NCI-H1930 (cell line): ENCODE measurements around the gene ABCG1.

Source experiments
- DNase-seq, 2 experiments: peaks; one replicate each; lab custom pipeline; 2025; lab: John Stamatoyannopoulos, UW

ABCG1 gene

DNA sequence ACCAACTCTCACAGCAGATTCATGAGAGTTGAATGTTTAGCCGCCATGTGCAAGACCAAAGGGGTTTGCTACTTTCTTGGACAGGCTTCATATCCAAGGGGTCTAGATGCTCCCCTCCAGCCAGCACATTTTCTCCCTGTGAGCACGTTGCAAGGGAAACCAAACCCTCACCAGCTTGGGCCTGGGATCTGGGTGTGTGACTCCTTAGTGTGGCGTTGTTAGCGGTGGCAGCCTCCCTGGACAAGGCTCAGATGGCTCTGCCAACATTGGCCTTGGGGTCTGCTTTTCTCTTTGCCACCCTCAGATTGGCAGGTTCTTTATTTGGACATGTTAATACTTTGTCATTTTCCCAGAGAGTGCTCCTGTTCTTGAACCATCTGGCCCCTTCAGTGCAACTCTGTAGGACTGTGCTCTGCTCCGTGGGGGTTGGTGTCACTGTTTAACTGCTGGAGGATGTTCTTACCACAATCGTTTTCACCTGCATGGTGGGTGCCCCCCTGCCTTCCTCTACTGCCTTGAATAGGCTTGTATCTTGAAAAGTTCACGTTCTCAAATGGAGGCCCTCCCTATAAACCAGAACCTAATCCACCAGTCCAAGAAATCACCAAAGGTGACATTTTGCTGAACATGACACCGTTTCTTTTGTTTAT is 13.4 kb downstream of the ABCG1 start:
- DNase-seq: no peak

- DNase-seq: no peak
Observed at GRCh38 chr21:42233067-42233961, 14.4 kb downstream of the ABCG1 start.

- DNase-seq: no peak
Observed at GRCh38 chr21:42234041-42234440, 15.1 kb downstream of the ABCG1 start.

DNA sequence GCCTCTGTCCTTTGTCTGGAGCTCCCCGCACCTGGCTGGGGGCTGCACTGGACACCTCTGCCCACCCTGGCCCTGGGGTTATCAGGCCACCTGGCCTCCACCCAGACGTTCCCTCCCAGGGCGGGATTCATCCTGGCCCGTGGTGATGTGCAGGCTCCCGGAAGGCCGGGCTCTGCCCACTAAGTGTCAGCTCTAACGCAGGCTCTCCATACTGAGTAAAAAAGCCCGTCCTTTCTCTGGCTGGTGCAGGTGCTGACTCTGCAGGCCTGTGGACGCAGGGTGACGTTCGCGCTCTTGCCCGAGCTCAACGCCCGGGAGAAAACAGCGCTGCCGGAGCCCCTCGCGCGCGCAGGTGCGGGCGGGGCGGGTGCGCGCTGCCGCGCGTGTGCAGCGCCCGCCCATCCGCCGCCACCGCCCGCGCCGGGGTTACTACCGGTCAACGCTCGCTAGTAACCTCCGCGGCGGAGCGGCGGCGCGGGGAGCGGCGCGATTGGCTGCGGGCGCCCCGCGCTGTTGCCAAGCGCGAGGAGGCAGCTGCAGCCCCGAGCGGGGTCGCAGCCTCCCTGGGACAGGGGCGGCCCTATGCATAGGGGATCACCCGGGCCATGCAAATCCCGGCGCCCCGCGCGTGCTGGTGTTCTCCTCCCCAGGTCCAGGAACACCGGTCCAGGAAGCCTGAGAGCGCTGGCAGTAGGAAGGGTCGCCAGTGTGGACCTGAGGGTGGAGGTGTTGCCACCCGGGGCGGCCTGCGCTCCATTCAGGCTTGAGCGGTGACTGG is 15.7 kb downstream of the ABCG1 start:
- DNase-seq: peak; percentile 69 to 78

DNA sequence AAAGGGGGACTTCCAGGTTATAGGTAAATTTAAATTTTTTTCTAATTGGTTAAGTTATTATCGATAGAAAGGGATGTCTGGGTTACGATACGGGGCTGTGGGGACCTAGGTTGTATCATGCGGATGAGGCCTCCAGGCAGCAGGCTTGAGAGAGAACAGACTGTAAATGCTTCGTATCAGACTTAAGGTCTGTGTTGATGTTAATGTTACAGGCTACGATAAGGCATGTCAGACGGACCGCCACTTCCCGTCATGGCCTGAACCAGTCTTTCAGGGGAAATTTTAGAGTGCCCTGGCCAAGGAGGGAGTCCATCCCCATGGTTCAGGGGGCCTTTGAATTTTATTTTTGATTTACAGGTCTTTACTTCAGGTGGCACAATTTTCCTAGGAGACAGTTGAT is 16.7 kb downstream of the ABCG1 start:
- DNase-seq: no peak

- DNase-seq: no peak
Observed at GRCh38 chr21:42236014-42236413, 17.1 kb downstream of the ABCG1 start.

DNA sequence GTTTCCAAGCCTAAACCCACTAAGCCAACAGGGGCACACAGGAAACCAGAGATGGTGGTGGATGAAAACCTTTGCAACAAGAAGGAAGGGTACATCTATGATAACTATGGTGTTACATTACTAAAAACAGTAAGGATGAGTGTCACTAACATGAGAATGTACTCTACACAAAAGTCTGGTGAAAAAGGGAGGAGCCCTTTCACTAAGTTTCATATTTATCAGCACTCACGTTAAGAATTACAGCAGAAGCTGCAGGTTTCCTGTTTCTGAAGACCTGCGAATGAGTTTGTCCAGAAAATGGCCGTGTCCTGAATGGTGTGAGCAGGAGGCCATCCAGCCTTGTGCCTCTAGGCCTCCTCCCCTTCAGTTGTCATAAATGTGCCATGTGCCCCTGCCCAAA is 17.8 kb downstream of the ABCG1 start:
- no peak for DNase-seq

GRCh38 chr21:42237161-42237560 is 18.2 kb downstream of the ABCG1 start:
- DNase-seq: no peak

GRCh38 chr21:42237577-42237976 is 18.6 kb downstream of the ABCG1 start:
- no peak for DNase-seq

DNA sequence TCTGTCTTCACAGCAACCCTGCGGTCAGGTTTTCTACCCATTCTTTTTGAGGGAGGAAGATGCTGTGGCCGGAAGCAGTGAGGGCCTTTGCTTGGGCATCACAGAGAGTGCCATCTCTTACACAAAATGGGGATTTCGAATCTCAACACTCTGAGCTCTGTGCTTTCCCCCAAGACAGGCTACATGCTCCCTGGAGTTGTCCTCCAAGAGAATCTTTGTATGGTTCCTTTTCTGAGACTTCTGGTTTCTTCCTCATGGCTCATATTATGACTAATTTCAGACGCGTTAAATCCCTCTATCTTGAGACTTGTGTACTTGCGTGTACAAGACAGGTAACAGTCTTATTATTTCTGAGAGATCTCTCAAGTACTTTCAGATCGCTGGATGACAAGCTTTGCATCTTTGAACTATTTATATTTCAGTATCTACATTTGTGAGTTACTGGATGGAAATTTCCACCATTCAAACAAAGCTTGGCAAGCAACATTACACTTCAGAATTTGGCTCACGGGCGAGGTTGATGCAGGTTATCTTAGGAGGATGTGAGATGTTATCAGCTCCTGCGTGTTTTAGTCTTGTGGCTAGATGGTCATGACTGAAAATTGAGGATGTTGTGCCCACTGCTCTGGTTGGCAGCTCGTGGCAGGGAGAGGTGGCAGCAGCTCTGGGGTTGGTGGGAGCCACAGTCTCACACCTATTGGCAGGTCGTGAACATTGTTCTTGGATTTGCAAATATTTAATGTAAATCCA is 19.4 kb downstream of the ABCG1 start:
- DNase-seq: no peak

DNA sequence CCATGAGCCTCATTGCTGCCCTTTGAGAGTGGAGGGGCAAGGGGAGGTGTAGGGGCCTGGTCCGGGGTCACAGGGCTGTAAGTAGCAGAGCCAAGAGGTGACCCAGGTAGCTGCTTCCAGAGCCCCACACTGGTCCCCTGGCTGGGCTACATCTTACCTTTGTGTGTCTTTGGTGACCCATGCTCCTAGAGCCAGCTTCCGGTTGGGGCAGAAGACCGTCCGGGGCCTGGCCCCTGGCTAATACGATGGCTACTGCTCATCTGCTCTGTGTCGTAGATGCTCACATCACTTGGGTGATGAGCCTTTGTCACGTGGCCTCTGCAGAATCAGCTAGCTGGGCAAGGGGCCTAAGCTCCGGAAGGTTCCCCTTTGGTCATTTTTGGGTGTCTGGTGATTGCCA is 20.6 kb downstream of the ABCG1 start:
- no peak for DNase-seq

GRCh38 chr21:42239973-42240372 is 21.0 kb downstream of the ABCG1 start:
- DNase-seq: no peak

- no peak for DNase-seq
Observed at GRCh38 chr21:42242611-42243010, 23.7 kb downstream of the ABCG1 start.

DNA sequence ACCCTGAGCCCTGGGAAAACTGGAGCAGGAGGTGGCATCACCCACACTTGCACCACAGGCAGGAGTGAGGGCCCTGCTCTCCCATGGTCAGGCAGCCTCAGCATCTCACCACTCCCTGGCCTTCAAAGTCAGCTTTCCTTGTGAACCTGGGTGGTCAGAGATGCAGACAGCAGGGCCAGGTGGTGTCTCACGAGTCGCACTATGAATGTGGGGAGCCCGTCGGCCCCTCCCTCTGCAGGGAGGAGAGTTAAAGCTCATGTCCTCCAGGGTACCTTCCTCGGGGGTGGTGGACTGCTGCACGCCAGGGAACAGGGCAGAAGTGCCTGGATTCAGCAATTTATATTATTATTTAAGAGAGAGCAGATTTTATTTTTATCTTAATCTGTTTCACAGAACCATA is 24.1 kb downstream of the ABCG1 start:
- no peak for DNase-seq

GRCh38 chr21:42245331-42246193 is 26.6 kb downstream of the ABCG1 start:
- no peak for DNase-seq

GRCh38 chr21:42247716-42248115 is 28.8 kb downstream of the ABCG1 start:
- DNase-seq: no peak

- no peak for DNase-seq
Observed at GRCh38 chr21:42248241-42248640, 29.3 kb downstream of the ABCG1 start.

- no peak for DNase-seq
Observed at GRCh38 chr21:42248783-42249597, 30.1 kb downstream of the ABCG1 start.

DNA sequence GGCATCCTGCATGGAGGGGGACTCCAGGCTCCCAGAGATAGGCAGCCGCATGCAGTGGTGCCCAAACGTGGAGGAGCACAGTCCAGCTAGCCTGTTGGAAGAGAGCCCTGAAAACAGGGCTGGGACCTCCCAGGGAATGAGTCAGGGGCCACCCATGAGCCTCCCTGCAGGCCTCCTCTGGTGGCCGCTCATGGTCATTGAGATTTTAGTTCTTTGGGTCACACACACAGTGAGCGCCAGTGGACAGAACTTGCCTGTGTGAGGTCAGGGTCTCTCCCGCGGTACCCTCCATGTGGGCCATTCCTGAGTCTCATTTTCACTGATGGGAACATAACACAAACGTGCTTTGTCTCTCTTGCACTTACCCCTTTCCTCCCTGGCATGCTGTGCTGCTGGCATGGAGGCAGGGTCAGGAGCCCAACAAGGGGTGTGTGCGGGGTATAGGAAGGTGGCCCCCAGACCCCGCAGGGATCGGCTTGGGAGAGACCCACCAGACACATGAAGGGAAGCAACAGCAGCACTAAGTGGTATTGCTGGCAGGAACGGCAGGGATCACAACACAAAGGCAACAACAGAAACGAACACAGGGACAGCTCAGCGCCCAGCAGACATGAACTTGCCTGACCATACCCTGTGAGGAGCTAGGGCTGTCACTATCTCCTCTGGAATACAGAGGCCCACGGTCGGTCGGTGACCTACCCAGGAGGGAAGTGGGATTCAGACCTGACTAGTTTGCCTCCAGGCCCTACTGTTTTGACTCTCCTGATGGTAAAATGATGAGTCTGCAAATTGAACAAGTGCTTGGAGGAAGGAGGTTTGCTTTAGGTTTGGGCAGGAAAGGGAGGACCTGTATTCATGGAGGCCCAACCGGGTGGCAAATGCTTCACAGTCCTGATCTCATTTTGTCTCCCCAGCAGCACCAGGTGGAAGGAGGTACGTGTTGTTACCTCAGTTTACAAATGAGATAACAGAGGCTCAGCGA is 31.8 kb downstream of the ABCG1 start:
- DNase-seq: no peak
